ENCODE results near the gene ASCL5. TPM values are rescaled to one million over a fixed set of nuclear protein-coding genes. Genes with fewer than 3 reads are reported as not detected.

ASCL5 gene
- total RNA-seq, 1 experiment from 2014 or later, result not detected

GRCh38 chr1:201077116-201077515 lies 49.9 kb downstream of the ASCL5 start:
- Histone ChIP-seq H3K9me3 (ENCODE audit: low read depth, low read length, poor library complexity, severe bottlenecking) (no peaks in the 10 kb centered on the region), H3K27ac (ENCODE audit: low read depth, low read length, poor library complexity, severe bottlenecking) (no peak overlapping the region), H3K36me3 (ENCODE audit: insufficient read depth, low read length, poor library complexity, severe bottlenecking) (no peaks in the 10 kb centered on the region), H3K4me3 (ENCODE audit: low read depth, low read length, poor library complexity, severe bottlenecking) (no peak overlapping the region), H3K27me3 (replicated peaks; ENCODE audit: insufficient read depth, low read depth, low read length, poor library complexity) (no peaks in the 10 kb centered on the region), H3K4me1 (ENCODE audit: insufficient read depth, low read length, poor library complexity, severe bottlenecking) (no peaks in the 10 kb centered on the region)
- no peak for TF ChIP-seq EZH2 (IDR thresholded peaks at IDR 0.05; ENCODE audit: borderline replicate concordance, low read depth, low read length, poor library complexity, severe bottlenecking)
- no peak for TF ChIP-seq CTCF (conservative IDR thresholded peaks at IDR 0.05; ENCODE audit: low read depth, low read length)
- intact Hi-C loops (cut with micrococcal nuclease; ENCODE audit: unreplicated experiment), result no loop called here
- BruUV-seq (replicated peaks), result no TSS peak
- ChIA-PET POLR2A (ENCODE audit: low non-redundant PET) (no interaction called here), CTCF (no interaction called here)
- DNase-seq (ENCODE audit: low spot score), result no peak

GRCh38 chr1:201076092-201076491 lies 50.9 kb downstream of the ASCL5 start:
- no peak for TF ChIP-seq CTCF (conservative IDR thresholded peaks at IDR 0.05; ENCODE audit: low read depth, low read length)
- no peak for TF ChIP-seq EZH2 (IDR thresholded peaks at IDR 0.05; ENCODE audit: borderline replicate concordance, low read depth, low read length, poor library complexity, severe bottlenecking)
- Histone ChIP-seq H3K4me1 (ENCODE audit: insufficient read depth, low read length, poor library complexity, severe bottlenecking) (no peaks in the 10 kb centered on the region), H3K27ac (ENCODE audit: low read depth, low read length, poor library complexity, severe bottlenecking) (no peak overlapping the region), H3K4me3 (ENCODE audit: low read depth, low read length, poor library complexity, severe bottlenecking) (no peak overlapping the region), H3K36me3 (ENCODE audit: insufficient read depth, low read length, poor library complexity, severe bottlenecking) (no peaks in the 10 kb centered on the region), H3K27me3 (replicated peaks; ENCODE audit: insufficient read depth, low read depth, low read length, poor library complexity) (no peaks in the 10 kb centered on the region), H3K9me3 (ENCODE audit: low read depth, low read length, poor library complexity, severe bottlenecking) (no peaks in the 10 kb centered on the region)
- POLR2A ChIA-PET (ENCODE audit: low non-redundant PET), result no interaction called here
- no peak for DNase-seq (ENCODE audit: low spot score)
- intact Hi-C loops (cut with micrococcal nuclease; ENCODE audit: unreplicated experiment), result no loop called here
- CTCF ChIA-PET, result no interaction called here
- no TSS peak for BruUV-seq (replicated peaks)

GRCh38 chr1:201074018-201074417 lies 53.0 kb downstream of the ASCL5 start:
- no peaks in the 10 kb centered on the region for H3K27me3 ChIP-seq (replicated peaks; ENCODE audit: insufficient read depth, low read depth, low read length, poor library complexity)
- no TSS peak for BruUV-seq (replicated peaks)
- no peaks in the 10 kb centered on the region for H3K4me1 ChIP-seq (ENCODE audit: insufficient read depth, low read length, poor library complexity, severe bottlenecking)
- ChIA-PET CTCF (no interaction called here), POLR2A (ENCODE audit: low non-redundant PET) (no interaction called here)
- no peaks in the 10 kb centered on the region for H3K9me3 ChIP-seq (ENCODE audit: low read depth, low read length, poor library complexity, severe bottlenecking)
- H3K4me3 ChIP-seq (ENCODE audit: low read depth, low read length, poor library complexity, severe bottlenecking), result no peak overlapping the region
- DNase-seq (ENCODE audit: low spot score), result no peak
- no peak for TF ChIP-seq CTCF (conservative IDR thresholded peaks at IDR 0.05; ENCODE audit: low read depth, low read length)
- no peak for TF ChIP-seq EZH2 (IDR thresholded peaks at IDR 0.05; ENCODE audit: borderline replicate concordance, low read depth, low read length, poor library complexity, severe bottlenecking)
- H3K27ac ChIP-seq (ENCODE audit: low read depth, low read length, poor library complexity, severe bottlenecking), result no peak overlapping the region
- no peaks in the 10 kb centered on the region for H3K36me3 ChIP-seq (ENCODE audit: insufficient read depth, low read length, poor library complexity, severe bottlenecking)
- intact Hi-C loops (cut with micrococcal nuclease; ENCODE audit: unreplicated experiment), result no loop called here
